HG03159 (cell line): ENCODE measurements around the gene ANKRD28.
A peak's percentile ranks its signal among the peaks of the same experiment; 100 is the strongest.
"Not testable (repeated sequence)": the region's sequence is repeated elsewhere in the genome, so short reads cannot be mapped to it uniquely, and the experiment has no call there.

Source experiments
- ATAC-seq: cut with Tn5 transposase; IDR thresholded peaks from one replicate; pipeline ENCODE4 v1.9.1; 2021; ENCODE audit warnings: mild to moderate bottlenecking, moderate library complexity; ENCODE audit not compliant: unreplicated experiment

ANKRD28 gene

GRCh38 chr3:15797642-15798303 lies at the start of gene ANKRD28:
Gene ANKRD28 (minus strand): TSS chr3:15797979. CDS start chr3:15796521, 1,458 bp downstream.
- no peak for ATAC-seq

GRCh38 chr3:15847239-15847638 lies 49.5 kb upstream of the ANKRD28 start:
- no peak for ATAC-seq

GRCh38 chr3:15846606-15847005 lies 48.8 kb upstream of the ANKRD28 start:
- ATAC-seq: no peak

GRCh38 chr3:15845475-15845874 lies 47.7 kb upstream of the ANKRD28 start:
- ATAC-seq: no peak

GRCh38 chr3:15844889-15845288 lies 47.1 kb upstream of the ANKRD28 start:
- no peak for ATAC-seq

- ATAC-seq: not testable (repeated sequence)
Observed at GRCh38 chr3:15841091-15841973, 43.6 kb upstream of the ANKRD28 start.

GRCh38 chr3:15839568-15839967 lies 41.8 kb upstream of the ANKRD28 start:
- ATAC-seq: no peak

GRCh38 chr3:15831927-15832326 lies 34.1 kb upstream of the ANKRD28 start:
- no peak for ATAC-seq

GRCh38 chr3:15825016-15825415 lies 27.2 kb upstream of the ANKRD28 start:
- ATAC-seq: no peak

GRCh38 chr3:15823092-15823491 lies 25.3 kb upstream of the ANKRD28 start:
- ATAC-seq: no peak

- ATAC-seq: no peak
Observed at GRCh38 chr3:15822281-15822680, 24.5 kb upstream of the ANKRD28 start.

GRCh38 chr3:15820911-15821310 lies 23.1 kb upstream of the ANKRD28 start:
- no peak for ATAC-seq

- ATAC-seq: no peak
Observed at GRCh38 chr3:15819576-15819975, 21.8 kb upstream of the ANKRD28 start.

- no peak for ATAC-seq
Observed at GRCh38 chr3:15819043-15819442, 21.3 kb upstream of the ANKRD28 start.

- ATAC-seq: no peak
Observed at GRCh38 chr3:15815696-15816095, 17.9 kb upstream of the ANKRD28 start.

GRCh38 chr3:15813079-15813478 lies 15.3 kb upstream of the ANKRD28 start:
- not testable (repeated sequence) for ATAC-seq

- no peak for ATAC-seq
Observed at GRCh38 chr3:15812183-15812582, 14.4 kb upstream of the ANKRD28 start.

GRCh38 chr3:15810702-15811101 lies 12.9 kb upstream of the ANKRD28 start:
- no peak for ATAC-seq

GRCh38 chr3:15809313-15809712 lies 11.5 kb upstream of the ANKRD28 start:
- no peak for ATAC-seq

GRCh38 chr3:15808679-15809310 lies 11.0 kb upstream of the ANKRD28 start:
- ATAC-seq: no peak

GRCh38 chr3:15805756-15806266 lies 8.0 kb upstream of the ANKRD28 start:
- peak; percentile 72 for ATAC-seq
